Activated CD4-positive, alpha-beta T cell treated with anti-CD3 and anti-CD28 coated beads, Interleukin-2, amount 10 ng/mL, durations not matched to agents 24 days and 14 days (primary cell): ENCODE measurements around the gene RBP7. TPM values are rescaled to one million over a fixed set of nuclear protein-coding genes. Genes with fewer than 3 reads are reported as not detected.

Experiments
- DNase-seq: peaks from one replicate; pipeline ENCODE4 v3.0.0; 2022
- H3K27ac Mint-ChIP-seq: one replicate; pipeline ENCODE4 v1.8.0; 2022; ENCODE audit warnings: mild to moderate bottlenecking, mixed read lengths
- H3K27me3 Mint-ChIP-seq: one replicate; pipeline ENCODE4 v1.8.0; 2022; ENCODE audit warnings: mixed read lengths
- H3K36me3 Mint-ChIP-seq: one replicate; pipeline ENCODE4 v1.8.0; 2022; ENCODE audit warnings: low read depth, mild to moderate bottlenecking, mixed read lengths
- H3K4me1 Mint-ChIP-seq: one replicate; pipeline ENCODE4 v1.8.0; 2021; ENCODE audit warnings: mixed read lengths
- H3K4me3 Mint-ChIP-seq: one replicate; pipeline ENCODE4 v1.8.0; 2022; ENCODE audit warnings: mild to moderate bottlenecking, moderate library complexity, mixed read lengths
- H3K9me3 Mint-ChIP-seq: one replicate; pipeline ENCODE4 v1.8.0; 2021; ENCODE audit warnings: mixed read lengths
- intact Hi-C: fragments of 100-400 bp; cut with micrococcal nuclease; formaldehyde crosslinking; loops from one replicate; pipeline ENCODE4 v1.15.1; 2023
- total RNA-seq: library from RNA; stranded (reverse); gene quantifications from 2 replicates; pipeline ENCODE4 v1.2.3, GENCODE V29; 2022

Gene RBP7
- total RNA-seq, 1 donor from 2014 or later = not detected

DNA sequence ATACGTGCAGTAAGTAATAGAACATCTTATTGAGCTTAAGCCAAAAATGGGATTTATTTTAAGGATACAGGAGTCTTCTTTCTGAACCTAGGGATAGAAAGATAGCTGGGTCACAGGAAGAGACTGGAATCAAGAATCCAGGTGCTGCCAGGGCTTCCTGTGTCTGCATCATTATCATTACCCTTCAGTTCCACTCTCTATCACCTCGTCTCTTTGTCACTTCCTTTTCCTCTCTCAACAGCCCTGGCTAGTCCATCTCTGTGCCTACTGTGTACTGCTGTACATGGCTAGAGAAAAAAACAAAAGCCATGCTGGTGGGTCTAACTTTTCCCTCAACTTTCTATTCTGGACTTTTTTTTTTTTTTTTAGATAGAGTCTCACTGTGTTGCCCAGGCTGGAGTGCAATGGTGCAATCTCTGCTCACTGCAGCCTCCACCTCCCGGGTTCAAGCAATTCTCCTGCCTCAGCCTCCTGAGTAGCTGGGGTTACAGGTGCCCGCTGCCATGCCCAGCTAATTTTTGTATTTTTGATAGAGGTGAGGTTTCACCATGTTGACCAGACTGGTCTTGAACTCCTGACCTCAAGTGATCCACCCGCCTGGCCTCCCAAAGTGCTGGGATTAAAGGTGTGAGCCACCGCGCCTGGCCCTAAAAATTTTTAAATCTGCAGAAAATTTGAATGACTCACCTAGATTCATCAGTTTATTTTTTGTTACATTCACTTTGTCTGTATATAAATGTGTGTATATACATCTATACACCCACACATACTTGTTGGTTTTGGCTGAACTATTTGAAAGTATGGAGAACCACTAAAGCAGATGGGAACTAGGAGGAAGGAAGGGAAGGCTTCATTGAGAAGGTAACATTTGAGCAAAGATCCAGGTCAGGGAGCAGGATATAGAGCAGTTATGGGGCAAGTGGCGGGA is 67.7 kb downstream of the RBP7 start:
- no peak for DNase-seq
- intact Hi-C loops = no loop called here
- Mint-ChIP-seq H3K27me3 (no peaks in the 10 kb centered on the region), H3K27ac (no peak overlapping the region), H3K4me3 (no peak overlapping the region), H3K9me3 (no peaks in the 10 kb centered on the region), H3K36me3 (peaks cover 7% of the 10 kb centered on the region), H3K4me1 (peaks cover 14% of the 10 kb centered on the region)

DNA sequence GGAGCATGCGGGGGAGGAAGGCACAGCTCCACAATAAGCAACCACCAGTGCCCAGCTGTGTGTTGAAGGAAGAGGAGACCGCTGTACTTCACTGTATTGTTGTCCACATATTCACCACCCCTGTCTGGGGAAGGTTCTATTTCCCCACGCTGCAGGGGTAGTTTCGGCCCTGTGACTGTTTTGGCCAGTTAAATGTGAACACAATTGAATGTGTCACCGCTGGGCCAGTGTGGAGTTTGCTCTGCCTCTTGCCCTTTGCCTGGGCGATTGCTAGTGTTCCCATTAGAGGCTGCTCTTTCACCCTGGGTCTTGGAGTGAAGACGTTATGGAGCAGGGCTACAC is 68.3 kb downstream of the RBP7 start:
- no peak for DNase-seq

More for the DNA sequence above, 68.3 kb downstream of the RBP7 start:
- Mint-ChIP-seq H3K36me3 (peaks cover 7% of the 10 kb centered on the region), H3K9me3 (no peaks in the 10 kb centered on the region), H3K27ac (no peak overlapping the region), H3K4me3 (no peak overlapping the region), H3K4me1 (peaks cover 14% of the 10 kb centered on the region), H3K27me3 (no peaks in the 10 kb centered on the region)
- intact Hi-C loops = no loop called here

Other genes starting within 250 kb of the RBP7 start
- gene CLSTN1, start 173.3 kb upstream of the RBP7 start, total RNA-seq = 42.1 and 43.8 TPM in 2 replicates
- 5.8 and 7.3 TPM in 2 replicates for gene CTNNBIP1, start 87.0 kb upstream of the RBP7 start, total RNA-seq
- 35.1 and 35.9 TPM in 2 replicates for gene LZIC, start 53.8 kb upstream of the RBP7 start, total RNA-seq
- 5.7 and 6.0 TPM in 2 replicates for gene NMNAT1, start 53.8 kb upstream of the RBP7 start, total RNA-seq
- 29.9 and 31.1 TPM in 2 replicates for gene UBE4B, start 35.7 kb downstream of the RBP7 start, total RNA-seq
- 17.8 and 19.3 TPM in 2 replicates for gene KIF1B, start 213.3 kb downstream of the RBP7 start, total RNA-seq